Aortic smooth muscle cell (primary cell): ENCODE measurements around the gene UBE2J1. TPM values are rescaled to one million over a fixed set of nuclear protein-coding genes. Genes with fewer than 3 reads are reported as not detected.

Source experiments
- total RNA-seq: library from RNA; depleted of rRNA; stranded (reverse); fragments of >200 nt; gene quantifications from 2 replicates; pipeline ENCODE4 v1.2.3, GENCODE V29; 2014

Gene UBE2J1, protein sequence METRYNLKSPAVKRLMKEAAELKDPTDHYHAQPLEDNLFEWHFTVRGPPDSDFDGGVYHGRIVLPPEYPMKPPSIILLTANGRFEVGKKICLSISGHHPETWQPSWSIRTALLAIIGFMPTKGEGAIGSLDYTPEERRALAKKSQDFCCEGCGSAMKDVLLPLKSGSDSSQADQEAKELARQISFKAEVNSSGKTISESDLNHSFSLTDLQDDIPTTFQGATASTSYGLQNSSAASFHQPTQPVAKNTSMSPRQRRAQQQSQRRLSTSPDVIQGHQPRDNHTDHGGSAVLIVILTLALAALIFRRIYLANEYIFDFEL
- total RNA-seq = 31.2 and 31.3 TPM in 2 replicates

DNA sequence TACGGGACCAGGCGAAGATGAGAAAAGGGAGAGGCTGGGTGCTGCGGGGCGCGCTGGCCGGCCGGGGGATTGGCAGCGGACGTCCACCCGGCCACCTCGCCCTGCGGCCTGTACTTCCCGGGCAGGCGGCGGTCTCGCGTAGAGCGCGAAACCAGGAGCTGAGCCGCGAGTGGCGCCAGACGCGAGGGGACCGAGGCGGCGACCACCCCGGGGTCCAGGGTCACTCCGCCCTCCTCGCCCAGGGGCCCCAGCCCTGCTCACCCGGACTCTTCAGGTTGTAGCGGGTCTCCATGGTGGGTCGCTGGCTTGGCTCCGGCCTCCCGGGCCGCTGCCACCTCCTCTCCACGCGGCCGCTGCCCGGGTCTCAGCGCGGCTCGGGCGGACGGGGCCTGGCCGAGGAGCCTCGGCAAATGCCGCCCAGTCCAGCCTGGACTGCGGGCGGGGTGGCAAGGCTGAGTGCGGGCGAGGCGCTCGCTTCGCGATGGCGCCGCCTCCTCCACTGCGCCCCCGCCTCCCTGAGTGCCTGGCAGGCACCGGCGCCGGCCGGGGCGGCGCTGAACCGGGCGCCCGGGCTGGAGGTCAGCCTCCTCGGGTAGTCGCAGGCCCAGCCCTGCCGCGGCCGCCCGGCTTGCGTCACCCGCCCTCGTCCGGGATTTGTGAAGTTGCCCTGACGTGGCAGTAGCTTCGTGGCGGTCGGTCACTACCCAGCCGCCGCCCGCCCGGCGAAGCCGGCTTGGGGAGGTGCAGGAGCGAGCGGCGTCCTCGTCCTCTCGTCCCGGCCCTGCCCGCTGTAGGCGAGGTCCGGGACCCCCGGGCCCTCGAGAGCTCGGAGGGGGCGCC is at the start of gene UBE2J1:
Gene UBE2J1, minus strand, starts transcription at position 445 of the 840 bp plus-strand sequence. Its CDS starts 153 bp downstream, at position 292.

DNA sequence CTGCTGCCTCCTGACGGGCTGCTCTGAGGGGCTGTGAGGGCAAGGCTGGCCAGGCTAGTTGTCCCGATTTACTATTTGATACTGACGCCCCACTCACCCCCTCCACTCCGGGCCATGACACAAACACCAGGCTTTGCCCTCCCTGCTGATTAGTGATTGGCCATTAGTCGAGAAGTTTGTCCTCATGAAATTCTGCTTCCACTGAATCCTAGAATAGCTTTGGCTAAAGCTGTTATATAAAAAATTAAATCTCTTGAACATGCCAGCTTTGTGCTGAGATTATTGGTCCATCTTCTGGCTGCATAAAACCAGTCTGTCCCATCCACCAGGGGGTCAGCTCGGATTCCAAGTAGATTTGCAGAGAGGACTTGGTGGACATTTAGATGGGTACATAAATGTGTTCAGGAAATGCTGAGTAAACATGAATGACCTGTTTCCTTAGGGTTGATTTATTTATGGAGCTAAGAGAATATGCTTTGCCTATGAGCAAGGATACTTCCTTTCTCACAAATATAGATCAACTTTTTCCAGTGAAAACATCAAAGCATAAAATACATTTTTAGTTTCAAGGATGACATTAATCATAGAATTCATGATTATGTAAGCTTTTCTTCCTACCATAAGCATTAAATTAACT is 37.2 kb downstream of the UBE2J1 start, which contains the start of gene GABRR2:
Gene GABRR2, minus strand, starts transcription at position 51 of the 637 bp plus-strand sequence. CDS start 134 bp downstream, outside the sequence.

Other genes starting within 250 kb of the UBE2J1 start
- gene SRSF12, start 234.7 kb downstream of the UBE2J1 start, total RNA-seq = under 0.01 TPM in 2 replicates
- gene PM20D2, start 206.7 kb downstream of the UBE2J1 start, total RNA-seq = 4.5 and 4.6 TPM in 2 replicates
- not detected in 2 replicates for gene GABRR1, start 135.4 kb downstream of the UBE2J1 start, total RNA-seq
- 0.12 and 0.26 TPM in 2 replicates for gene GABRR2, start 37.4 kb downstream of the UBE2J1 start, total RNA-seq
- 3.2 and 5.9 TPM in 2 replicates for gene RRAGD, start 59.6 kb upstream of the UBE2J1 start, total RNA-seq
- 12.3 and 24.5 TPM in 2 replicates for gene ANKRD6, start 80.4 kb upstream of the UBE2J1 start, total RNA-seq